Measurements from ENCODE around the gene MBD6.

DNA sequence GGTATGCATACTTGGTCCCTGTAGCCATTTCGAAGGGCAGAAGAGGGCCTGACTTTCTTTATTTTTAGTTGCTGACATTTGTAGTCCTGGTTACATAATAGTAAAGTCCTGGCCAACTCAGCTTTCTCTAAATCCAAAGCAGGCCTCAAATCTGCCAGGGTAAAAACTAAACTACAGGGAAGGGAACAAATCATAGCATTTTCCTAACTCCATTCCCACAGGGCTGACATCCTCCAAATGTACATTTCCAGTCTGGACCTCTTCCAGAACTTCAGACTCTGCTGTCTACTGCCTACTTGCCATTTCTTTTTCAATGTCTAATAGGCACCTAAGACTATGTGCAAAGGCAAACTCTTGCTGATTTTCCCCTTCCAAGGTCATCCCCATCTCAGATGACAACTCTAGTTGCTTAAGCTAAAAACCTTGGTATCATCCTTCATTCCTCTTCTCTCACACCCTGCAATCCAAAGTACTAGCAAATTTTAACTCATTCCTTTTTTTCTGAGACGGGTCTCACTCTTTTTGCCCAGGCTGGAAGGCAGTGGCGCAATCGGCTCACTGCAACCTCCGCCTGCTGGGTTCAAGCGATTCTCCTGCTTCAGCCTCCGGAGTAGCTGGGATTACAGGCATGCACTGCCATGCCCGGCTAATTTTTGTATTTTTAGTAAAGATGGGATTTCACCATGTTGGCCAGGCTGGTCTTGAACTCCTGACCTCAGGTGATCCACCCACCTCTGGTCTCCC, 4.3 kb upstream of the MBD6 start:
- TF ChIP-seq, protein P1, sequence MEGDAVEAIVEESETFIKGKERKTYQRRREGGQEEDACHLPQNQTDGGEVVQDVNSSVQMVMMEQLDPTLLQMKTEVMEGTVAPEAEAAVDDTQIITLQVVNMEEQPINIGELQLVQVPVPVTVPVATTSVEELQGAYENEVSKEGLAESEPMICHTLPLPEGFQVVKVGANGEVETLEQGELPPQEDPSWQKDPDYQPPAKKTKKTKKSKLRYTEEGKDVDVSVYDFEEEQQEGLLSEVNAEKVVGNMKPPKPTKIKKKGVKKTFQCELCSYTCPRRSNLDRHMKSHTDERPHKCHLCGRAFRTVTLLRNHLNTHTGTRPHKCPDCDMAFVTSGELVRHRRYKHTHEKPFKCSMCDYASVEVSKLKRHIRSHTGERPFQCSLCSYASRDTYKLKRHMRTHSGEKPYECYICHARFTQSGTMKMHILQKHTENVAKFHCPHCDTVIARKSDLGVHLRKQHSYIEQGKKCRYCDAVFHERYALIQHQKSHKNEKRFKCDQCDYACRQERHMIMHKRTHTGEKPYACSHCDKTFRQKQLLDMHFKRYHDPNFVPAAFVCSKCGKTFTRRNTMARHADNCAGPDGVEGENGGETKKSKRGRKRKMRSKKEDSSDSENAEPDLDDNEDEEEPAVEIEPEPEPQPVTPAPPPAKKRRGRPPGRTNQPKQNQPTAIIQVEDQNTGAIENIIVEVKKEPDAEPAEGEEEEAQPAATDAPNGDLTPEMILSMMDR (IDR thresholded peaks at IDR 0.05), result no peak
- no peak for TF ChIP-seq POLR2A (IDR thresholded peaks at IDR 0.05)

Data from uterus (tissue), 2 donors.